GM18498 (cell line): ENCODE measurements around the gene RIN3.

Source experiments
- ATAC-seq: cut with Tn5 transposase; IDR thresholded peaks from one replicate; pipeline ENCODE4 v1.9.1; 2021; ENCODE audit warnings: mild to moderate bottlenecking, moderate library complexity; ENCODE audit not compliant: unreplicated experiment

The RIN3 gene

DNA sequence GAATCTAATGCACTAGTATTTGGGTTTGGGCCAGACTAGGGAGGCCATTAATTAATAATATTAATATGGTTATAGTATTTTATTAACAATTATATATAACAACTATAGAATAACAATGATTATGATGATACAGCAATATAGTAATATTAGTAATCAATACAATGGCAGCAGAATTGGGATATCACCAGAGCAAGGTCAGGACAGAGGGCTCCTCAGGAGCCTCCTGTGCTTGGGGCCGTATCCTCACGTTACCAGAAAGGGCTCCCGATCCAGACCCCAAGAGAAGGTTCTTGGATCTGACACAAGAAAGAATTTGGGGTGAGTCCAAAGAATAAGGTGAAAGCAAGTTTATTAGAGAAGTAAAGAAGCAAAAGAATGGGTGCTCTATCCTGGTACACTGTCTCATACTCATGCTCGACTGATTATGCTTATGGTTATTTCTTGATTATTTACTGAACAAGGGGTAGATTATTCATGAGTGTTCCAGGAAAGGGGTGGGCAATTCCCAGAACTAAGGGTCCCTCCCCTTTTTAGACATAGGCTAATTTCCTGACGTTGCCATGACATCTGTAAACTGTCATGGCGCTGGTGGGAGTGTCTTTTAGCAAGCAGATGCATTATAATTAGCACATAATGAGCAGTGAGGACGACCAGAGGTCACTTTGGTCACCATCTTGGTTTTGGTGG is 61.6 kb downstream of the RIN3 start:
- ATAC-seq = no peak

DNA sequence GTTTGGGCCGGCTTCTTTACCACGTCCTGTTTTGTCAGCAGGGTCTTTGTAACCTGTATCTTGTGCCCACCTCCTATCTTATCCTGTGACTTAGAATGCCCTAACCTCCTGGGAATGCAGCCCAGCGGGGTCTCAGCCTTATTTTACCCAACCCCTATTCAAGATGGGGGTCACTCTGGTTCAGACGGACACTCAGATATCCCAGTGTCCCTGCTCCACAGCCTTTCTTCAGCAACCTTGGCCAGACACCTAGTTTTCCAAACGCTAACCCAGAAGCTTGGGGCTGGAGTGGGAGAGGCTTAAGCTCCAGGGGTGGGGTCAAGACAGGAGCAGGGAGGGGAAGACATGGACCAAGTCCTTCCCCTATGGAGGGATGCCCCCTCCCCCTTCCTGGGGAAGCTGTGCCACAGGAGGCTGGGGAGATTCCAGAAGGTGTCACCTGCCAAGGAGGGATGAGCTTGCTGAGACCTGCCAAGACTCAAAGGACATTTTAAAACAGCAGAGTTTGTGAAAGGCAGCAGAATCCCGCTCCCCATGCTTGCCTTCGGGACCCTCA is 62.2 kb downstream of the RIN3 start:
- ATAC-seq = no peak

DNA sequence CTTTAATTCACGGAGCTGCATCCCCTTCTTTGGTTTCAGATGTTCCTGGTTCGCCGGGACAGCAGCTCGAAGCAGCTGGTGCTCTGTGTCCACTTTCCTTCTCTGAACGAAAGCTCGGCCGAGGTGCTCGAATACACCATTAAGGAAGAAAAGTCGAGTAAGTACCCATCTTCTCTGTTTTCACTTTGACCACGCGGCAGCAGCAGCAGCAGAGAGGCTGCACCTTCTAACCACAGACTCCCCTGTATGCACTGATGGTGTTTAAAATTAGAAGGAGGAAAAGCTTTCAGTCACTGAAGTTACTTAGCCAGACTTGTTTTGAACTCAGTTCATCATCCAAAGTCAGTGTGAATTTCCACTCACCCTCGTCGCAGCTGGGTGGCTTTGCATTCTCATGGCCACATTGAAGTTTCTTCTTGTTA is 63.8 kb downstream of the RIN3 start:
- peak; percentile 83 for ATAC-seq

DNA sequence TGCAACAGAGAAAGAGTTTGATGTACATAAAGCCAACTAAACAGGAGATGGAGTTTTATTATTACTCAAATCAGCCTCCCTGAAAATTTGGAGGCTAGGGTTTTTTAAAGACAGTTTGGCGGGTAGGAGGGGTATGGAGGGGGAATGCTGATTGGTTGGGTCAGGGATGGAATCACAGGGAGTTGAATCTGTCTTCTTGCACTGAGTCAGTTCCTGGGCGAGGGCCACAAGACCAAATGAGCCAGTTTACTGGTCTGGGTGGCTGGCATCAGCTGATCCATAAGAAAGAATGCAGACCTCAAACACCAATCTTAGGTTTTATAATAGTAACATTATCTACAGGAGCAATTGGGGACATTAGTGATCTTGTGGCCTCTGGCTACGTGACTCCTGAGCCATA is 64.9 kb downstream of the RIN3 start:
- ATAC-seq = no peak

DNA sequence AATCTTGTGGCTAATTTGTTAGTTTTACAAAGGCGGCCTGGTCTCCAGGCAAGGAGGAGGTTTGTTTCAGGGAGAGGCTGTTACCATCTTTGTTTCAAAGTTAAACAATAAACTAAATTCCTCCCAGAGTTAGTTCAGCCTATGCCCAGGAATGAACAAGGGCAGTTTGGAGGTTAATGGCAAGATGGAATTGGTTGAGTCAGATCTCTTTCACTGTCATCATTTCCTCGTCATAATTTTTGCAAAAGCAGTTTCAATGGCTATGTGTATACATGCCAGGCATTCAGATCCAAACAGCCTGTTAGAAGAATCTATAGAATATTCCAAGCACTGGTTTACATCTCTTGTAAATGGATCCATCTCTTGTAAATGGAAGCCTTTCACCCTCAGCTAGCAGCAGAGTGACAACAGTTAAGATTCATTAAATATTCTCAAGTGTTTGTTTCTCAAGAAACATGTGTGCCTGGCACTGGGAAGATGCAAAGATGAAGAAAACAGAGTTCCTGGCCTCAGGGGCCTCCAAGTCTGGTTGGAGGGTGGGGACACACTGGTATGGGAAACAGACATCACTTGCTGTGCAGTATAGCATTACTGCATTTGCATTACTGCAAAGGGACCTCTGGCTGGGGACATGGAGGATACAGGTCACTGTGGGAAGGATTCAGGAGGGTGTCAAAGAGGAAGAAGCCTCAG is 65.8 kb downstream of the RIN3 start:
- no peak for ATAC-seq

DNA sequence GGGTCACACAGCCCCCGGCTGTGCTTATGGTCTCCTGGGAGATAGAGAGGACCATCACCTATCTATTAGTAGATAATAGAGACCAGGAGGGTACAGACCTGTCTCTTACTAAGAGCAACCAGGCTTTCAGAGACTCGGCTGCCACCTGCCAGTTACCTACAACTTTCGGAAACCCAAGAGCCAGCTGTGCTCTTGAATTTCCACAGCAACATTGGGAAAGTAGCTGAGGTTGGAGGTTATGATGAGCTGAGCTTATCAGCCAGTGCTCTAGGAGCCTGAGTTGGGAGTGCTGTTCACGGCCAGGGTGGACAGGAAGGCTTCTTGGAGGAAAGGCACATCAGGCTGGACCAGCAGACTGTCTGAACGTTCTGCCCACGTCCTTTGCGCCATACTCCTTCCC is 67.6 kb downstream of the RIN3 start:
- ATAC-seq = no peak

DNA sequence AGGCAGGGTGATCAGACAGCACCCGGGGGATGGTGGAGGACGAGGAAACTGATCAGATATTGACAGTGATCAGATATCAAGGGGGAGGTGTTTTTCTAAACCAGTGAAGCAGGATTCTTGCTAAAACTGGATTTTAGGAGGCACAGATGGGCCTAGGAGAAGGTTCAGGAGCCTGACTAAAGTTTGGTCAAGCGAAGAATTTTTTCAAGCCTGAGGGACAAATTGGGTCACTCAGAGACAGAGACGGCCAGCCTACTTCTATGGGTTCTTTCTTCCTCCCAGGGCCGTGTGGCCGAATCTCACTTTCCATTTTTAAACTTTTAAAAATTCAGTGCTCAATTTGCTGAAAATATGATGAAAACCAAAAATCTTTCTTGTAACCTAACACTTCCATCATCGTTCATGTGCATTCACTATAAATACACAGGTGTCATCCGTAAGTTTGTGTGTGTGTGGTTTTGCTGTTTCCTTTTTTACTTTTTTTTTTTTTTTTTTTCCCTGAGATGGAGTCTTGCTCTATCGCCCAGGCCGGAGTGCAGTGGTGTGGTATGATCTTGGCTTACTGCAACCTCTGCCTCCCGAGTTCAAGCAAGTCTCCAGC is 68.5 kb downstream of the RIN3 start:
- ATAC-seq = no peak

DNA sequence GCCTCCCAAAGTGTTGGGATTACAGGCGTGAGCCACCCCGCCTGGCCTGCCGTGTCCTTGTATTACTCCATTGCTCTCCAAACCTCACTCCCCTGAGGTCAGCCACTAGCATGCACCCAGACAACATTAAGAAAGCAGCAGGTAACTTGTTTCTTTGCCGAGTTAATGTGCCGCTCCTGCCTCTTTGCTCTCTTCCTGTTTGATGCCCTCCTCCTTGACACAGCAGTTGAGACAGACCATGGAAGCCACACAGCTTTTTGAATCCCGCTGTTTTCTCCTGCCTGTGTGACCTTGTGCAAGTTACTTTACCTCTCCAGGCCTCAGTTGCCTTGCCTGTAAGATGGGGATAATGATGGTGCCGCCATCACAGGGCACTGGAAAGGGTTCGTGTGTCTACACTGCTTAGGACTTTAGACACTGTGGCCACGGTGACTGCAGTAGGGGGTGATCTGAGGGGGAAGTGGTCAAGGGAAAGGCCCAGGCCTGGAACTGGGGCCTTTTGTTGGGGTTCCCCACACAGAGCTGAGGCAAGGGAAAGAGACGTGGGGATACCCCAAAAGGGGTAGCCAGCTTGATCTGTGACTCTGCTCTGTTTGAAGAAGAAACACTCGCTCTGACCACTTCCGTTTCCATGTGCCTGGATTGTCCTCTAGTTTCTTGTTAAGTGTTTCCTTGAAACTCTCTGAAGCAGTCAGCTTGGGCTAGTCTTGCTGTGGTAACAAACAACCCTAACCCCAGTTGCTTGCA is 69.3 kb downstream of the RIN3 start:
- ATAC-seq = peak; percentile 47

DNA sequence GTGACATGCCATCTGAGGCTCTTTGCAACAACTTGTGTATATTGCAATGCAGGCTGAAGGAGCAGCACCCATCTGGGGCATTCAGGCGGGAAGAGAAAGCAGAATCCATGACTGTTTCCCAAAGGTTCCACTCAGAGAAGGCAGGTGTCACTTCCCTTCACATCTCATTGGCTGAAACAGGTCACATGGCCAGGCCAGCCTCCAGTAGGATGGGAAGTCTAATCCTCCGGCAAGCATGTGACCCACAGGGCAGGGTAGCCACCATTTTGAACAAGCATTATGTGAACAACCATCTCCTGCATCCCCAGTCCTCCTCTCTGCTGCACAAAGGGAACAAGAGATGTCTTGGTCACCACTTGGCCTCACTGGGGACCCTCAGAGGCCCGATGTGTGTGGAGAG is 70.6 kb downstream of the RIN3 start:
- no peak for ATAC-seq

DNA sequence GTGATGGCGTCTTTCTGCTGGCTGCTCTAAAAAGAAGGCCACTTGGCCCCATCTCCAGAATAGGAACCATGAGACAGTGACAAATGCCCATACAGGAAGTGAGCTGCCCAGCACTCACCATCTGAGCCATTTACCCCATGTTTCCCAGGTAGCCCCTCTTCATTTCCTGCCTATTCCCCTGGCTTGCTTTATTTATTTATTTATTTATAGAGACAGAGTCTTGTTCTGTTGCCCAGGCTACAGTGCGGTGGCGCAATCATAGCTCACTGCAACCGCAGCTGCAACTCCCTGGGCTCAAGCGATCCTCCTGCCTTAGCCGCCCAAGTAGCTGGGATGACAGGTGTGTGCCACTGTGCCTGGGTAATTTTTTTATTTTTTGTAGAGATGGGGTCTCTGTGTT is 71.2 kb downstream of the RIN3 start:
- ATAC-seq = no peak

DNA sequence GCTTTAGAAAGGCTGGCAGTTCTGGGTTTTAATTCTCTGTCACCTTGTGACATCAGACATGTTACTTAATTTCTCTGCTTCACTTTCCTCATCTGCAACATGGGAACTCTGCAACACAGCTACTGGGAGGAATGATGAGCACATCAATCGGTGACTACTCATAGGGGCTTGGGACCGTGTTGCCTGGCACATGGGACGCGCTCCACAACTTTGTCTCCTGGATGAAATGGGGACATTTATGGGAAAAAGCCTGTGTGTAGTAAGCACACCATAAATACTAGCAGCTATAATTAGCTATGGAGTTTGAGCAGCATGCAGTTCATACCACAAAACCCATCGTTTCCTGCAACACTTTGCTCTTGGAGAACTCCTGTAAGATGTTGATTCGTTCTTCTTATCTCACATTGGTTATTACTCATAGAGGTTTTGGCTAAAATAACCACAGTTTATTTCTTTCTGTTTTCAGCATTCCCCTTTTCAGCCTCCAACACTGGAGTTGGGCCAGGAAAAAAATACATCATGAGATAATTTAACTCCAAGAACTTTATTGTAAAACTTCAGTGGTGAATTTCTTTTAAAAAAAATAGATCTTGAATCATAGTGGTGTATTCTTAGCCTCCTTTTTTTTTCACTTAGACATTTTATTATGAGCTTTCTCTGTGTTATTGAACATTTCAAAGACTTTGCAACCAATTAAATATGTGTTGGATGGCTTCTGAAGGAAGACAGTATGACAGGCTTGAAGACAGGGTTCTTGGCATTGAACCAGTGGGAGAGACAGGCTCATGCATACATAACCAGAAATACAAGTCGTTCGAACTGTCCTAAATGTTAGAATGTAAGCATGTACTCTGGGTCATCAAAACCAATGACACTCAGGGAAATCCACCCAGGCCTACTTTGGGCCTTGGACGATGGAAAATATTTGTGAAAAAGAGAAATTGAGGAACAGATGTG is 72.7 kb downstream of the RIN3 start:
- ATAC-seq = peak; percentile 25

DNA sequence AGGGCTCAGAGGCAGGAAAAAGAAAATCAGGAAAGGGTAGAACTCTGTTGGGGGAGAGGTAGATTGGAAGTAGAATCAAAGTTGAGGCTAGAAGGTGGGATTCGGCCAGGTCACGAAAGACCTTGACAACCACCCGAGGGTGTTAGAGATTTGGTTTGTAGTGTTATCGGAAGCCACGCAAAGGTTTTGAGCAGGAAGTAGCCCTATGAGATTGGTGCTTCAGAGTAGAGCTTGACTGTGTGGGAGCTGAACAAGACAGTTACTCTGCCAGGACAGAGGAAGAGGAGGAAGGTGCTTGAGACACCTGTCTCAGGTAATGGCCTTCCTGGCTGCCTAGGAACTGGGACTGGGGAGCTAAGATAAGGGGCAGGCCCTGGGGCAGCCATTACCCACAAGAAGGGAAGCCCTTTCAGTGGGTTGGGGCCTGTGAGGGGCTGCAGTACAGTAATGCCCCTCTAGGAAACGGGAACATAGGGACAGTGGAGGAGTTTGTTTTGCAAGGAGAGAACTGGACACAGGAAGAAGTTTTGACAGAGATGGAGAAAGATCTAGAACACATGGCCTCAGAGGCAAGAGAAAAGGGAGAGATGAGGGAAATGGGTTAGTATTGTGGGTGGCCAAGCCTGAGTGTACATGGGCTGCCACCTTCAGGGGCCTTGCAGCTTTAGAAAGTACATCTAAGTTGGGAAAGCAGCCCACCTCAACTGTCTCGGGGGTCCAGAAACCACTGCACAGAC is 73.5 kb downstream of the RIN3 start:
- no peak for ATAC-seq

DNA sequence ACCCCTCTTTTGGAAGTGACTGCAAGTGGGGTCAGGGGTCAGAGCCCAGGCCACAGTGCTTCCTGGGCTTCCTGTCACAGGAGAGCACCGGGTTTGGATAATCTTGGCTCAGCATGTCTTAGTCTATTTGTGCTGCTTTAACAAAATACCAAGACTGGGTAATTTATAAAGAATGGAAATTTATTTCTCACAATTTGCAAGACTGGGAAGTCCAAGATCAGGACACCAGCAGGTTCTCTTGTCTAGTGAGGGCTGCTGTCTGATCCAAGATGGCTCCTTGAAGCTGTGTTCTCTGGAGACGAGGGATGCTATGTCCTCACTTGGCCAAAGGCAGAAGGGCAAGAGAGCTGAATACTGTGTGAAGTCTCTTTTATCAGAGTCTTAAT is 74.1 kb downstream of the RIN3 start:
- ATAC-seq = no peak

DNA sequence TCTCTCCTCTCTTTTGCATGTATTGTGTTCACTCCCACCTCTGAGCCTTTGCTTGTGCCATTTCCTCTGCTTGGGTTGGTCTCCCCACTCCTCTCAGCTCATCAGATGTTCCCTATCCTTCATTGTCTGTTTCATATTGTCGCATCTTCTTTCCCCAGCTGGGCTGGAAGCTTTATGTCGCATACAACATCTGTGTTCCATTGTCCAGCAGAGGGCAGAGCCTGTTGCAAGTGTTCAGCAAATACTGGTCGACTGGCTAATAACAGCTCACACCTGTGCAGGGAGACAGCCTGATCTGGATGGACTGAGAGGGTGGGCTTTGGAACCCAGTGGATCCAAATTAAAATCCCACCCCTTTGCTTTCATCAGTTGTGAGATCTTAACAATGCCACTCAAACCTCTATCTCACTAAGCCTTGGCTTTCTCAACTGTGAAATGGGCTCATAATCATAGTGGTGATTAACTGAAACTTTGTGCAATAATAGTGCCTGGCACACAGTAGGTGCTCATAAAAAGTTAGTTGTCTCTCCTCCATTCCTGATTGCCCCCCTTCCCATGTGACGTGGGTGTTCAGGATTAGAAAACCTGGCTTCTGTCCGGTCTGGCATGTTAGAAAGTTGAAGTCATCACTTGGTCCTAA is 75.8 kb downstream of the RIN3 start:
- no peak for ATAC-seq

DNA sequence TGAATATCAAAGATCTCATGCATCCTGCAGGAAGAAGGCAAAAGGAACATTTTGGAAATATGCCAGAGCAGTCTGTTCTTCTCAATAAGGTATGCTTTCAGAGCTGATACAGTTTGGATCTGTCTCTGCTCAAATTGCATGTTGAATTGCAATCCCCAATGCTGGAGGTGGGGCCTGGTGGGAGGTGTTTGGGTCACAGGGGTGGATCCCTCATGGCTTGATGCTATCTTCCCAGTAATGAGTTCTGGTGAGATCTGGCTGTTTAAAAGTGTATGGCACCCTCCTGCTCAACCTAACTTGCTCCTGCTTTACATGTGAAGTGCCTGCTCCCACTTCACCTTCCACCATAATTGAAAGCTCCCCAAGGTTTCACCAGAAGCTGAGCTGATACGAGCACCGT is 76.6 kb downstream of the RIN3 start:
- no peak for ATAC-seq

DNA sequence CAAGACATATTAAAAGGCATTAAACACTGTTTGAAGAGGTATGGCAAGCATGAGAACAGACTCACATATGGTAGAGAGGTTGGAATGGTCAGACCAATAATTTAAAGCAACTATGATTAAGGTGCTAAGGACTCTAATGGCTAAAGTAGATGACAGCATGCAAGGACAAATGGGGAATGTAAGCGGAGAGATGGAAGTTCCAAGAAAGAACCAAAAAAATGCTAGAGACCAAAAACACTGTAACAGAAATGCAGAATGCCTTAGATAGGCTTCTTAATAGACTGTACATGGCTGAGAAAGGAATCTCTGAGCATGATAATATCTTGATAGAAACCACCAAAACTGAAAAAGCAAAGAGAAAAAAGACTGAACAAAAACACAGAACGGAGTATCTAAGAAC is 77.4 kb downstream of the RIN3 start:
- no peak for ATAC-seq

DNA sequence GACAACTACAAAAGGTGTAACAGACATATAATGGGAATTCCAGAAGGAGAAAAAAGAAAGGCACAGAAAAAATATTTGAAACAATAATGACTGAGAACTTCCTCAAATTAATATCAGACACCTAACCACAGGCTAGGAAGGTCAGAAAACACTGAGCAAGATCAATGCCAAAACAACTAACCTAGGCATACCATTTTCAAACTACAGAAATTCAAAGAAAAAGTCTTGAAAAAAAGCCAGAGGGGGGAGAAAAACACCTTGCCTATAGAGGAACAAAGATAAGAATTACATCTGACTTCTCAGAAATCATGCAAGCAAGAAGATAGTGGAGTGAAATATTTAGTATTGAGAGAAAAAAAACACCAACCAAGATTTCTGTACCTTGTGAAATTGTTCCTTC is 77.8 kb downstream of the RIN3 start:
- no peak for ATAC-seq

DNA sequence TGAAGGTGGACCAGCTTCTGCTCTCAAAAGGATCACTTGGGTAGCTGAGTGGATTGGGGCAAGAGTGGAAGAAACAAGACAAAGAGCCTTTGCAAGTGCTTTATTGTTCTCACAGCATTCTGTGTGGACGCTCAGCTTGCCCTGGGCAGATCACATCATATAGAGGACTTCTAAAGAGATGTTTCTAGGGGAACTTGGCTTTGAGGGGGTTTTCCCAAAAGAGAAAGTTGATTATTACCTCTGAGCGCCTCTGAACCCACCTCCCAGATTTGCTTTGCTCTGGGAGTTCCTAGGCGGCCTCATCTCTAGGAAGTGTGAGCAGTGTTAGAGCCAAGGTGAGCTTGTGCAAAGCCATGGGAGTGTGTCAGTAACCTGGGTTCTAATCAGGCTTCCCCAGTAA is 81.7 kb downstream of the RIN3 start:
- no peak for ATAC-seq

DNA sequence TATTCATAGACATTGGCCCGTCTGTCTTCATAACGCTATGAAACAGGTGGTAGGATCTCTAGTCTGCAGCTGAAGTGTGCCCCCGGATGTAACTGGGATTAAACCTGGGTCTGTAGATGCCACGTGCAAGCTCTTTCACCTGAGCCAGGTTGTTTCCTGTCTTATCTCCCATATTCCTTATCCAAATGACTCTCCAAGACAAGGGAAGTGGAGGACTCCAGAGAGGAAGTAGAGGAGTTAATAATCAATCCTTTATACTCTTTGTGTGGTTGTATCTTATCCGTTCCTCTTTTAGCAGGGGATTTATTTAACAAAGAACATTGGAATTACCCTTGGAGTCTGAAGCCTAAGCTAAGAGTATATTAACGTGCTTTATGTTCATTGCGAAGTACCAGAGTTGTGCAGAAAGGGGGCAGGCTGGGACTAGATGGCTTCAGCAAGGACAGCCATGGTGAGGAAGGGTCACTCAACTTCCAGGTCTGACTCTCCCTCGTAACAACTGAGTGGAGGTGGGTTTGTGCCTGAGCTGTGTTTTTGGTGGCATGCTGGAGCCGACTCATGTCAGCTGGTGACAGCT is 82.8 kb downstream of the RIN3 start:
- ATAC-seq = no peak
